NCI-H2196 (cell line): Measurements from ENCODE around the gene CDH3.
A peak's percentile ranks its signal among the peaks of the same experiment; 100 is the strongest.

Experiments used
- DNase-seq: peaks from one replicate; lab custom pipeline; 2025; ENCODE audit not compliant: unreplicated experiment; lab: John Stamatoyannopoulos, UW

Gene CDH3

GRCh38 chr16:68644715-68645493, at the start of gene CDH3:
CDH3 (plus strand) TSS chr16:68645310; CDS start chr16:68645380, 70 bp downstream.
- DNase-seq, result peak; percentile 24

- DNase-seq, result no peak
Measured at GRCh38 chr16:68596266-68596665, 48.8 kb upstream of the CDH3 start.

- DNase-seq, result no peak
Measured at GRCh38 chr16:68599586-68599985, 45.5 kb upstream of the CDH3 start.

- no peak for DNase-seq
Measured at GRCh38 chr16:68605746-68606145, 39.4 kb upstream of the CDH3 start.

GRCh38 chr16:68607443-68607842, 37.7 kb upstream of the CDH3 start:
- DNase-seq, result no peak

- DNase-seq, result no peak
Measured at GRCh38 chr16:68608330-68608729, 36.8 kb upstream of the CDH3 start.

GRCh38 chr16:68612996-68613395, 32.1 kb upstream of the CDH3 start:
- no peak for DNase-seq

- no peak for DNase-seq
Measured at GRCh38 chr16:68617734-68618133, 27.4 kb upstream of the CDH3 start.

GRCh38 chr16:68626557-68626956, 18.6 kb upstream of the CDH3 start:
- DNase-seq, result no peak

GRCh38 chr16:68627951-68628425, 17.1 kb upstream of the CDH3 start:
- DNase-seq, result no peak

GRCh38 chr16:68629351-68629910, 15.7 kb upstream of the CDH3 start:
- no peak for DNase-seq

GRCh38 chr16:68636064-68636560, 9.0 kb upstream of the CDH3 start:
- no peak for DNase-seq

- no peak for DNase-seq
Measured at GRCh38 chr16:68636818-68637217, 8.3 kb upstream of the CDH3 start.

GRCh38 chr16:68640972-68641371, 4.1 kb upstream of the CDH3 start:
- no peak for DNase-seq

GRCh38 chr16:68642047-68642435, 3.1 kb upstream of the CDH3 start:
- DNase-seq, result no peak

GRCh38 chr16:68642436-68643101, 2.5 kb upstream of the CDH3 start:
- no peak for DNase-seq

- DNase-seq, result no peak
Measured at GRCh38 chr16:68643227-68643626, 1.9 kb upstream of the CDH3 start.

GRCh38 chr16:68643847-68644246, 1.3 kb upstream of the CDH3 start:
- DNase-seq, result no peak

GRCh38 chr16:68644296-68644695, 814 bp upstream of the CDH3 start:
- no peak for DNase-seq

- no peak for DNase-seq
Measured at GRCh38 chr16:68645494-68646388, 631 bp downstream of the CDH3 start.
